NT2/D1 (cell line): ENCODE results near the gene FHOD1.

Experiments
- SUZ12 ChIP-seq: IDR thresholded peaks from 2 replicates; pipeline ENCODE4 v1.6.1; 2011; ENCODE audit not compliant: insufficient read length, insufficient read depth; ENCODE audit errors: extremely low read depth
- YY1 ChIP-seq: IDR thresholded peaks from 2 replicates; pipeline ENCODE4 v1.6.1; 2011; ENCODE audit not compliant: insufficient read length, insufficient read depth
- ZNF274 ChIP-seq: IDR thresholded peaks from 2 replicates; pipeline ENCODE4 v1.6.1; 2011; ENCODE audit warnings: mild to moderate bottlenecking, low read depth, low read length

DNA sequence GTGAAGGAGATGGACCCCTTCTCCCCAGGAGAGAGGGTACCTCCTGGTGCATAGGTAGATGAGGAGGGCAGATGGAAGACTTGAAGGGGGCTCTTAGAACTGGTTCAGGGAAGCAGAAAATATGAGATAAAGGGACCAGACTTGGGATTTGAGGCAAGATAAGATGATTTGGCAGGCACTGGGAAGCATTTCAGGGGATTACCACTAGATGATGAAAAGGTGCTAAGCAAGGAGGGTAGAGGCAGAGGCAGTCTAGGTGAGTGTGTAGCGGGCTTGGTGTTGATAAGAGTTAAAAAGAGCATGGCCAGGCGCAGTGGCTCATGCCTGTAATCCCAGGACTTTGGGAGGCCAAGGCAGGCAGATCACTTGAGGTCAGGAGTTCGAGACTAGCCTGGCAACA is 15.9 kb upstream of the FHOD1 start:
- TF ChIP-seq SUZ12 (no peak), ZNF274 (no peak), YY1 (no peak)
